Neural progenitor cell (in vitro differentiated cells): Measurements from ENCODE around the gene LYPD6B.

ENCODE experiments used
- CTCF ChIP-seq: fragments of 200-600 bp; sonication (generic); IDR thresholded peaks from 2 replicates; pipeline ENCODE4 v1.5.1; 2017; ENCODE audit warnings: antibody characterized with exemption, mild to moderate bottlenecking
- EZH2phosphoT487 ChIP-seq: fragments of 200-600 bp; sonication (generic); IDR thresholded peaks from 2 replicates; pipeline ENCODE4 v1.6.1; 2017; ENCODE audit warnings: antibody characterized with exemption

- TF ChIP-seq CTCF: no peak
- TF ChIP-seq EZH2phosphoT487: no peak
Observed at GRCh38 chr2:148996805-148997204, 41.7 kb upstream of the LYPD6B start.
